ENCODE measurements around the gene ARGFX.
A peak's percentile ranks its signal among the peaks of the same experiment; 100 is the strongest.

DNA sequence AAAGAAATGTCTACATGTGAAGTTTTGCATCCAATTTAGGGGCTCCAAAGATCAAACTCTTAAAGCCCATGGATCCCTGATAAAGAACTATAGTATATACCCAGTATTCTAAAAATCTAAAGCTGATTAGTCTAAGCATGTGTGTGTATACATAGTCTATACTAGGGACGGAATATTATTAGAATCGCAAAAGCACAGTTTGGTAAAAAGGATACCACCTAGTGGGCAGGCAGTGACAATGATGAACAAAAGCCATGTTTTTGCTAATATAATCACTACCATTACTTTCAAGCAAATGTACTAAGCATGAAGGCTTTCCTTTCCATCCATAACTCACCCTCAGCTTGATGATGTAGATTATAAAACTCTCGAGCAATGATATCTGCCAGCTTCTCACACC, 38.4 kb upstream of the ARGFX start:
- TF ChIP-seq SREBF2 (IDR thresholded peaks at IDR 0.05; ENCODE audit: low read length) (no peak), EP300 (IDR thresholded peaks at IDR 0.05; ENCODE audit: borderline replicate concordance in 1 of 2, control insufficient read depth in 1 of 2, low read depth in 2 of 2, low read length in 2 of 2) (no peak), POLR2AphosphoS5 (IDR thresholded peaks at IDR 0.05; ENCODE audit: low read length) (no peak), ZBED1 (IDR thresholded peaks at IDR 0.05; ENCODE audit: borderline replicate concordance) (no peak), MYB (IDR thresholded peaks at IDR 0.05; ENCODE audit: borderline replicate concordance, low read depth, low read length) (no peak), SMARCA5 (IDR thresholded peaks at IDR 0.05) (no peak), CHD4 (IDR thresholded peaks at IDR 0.05) (no peak), RFX5 (IDR thresholded peaks at IDR 0.05; ENCODE audit: low read depth, low read length) (no peak), TCF7 (IDR thresholded peaks at IDR 0.05; ENCODE audit: borderline replicate concordance) (no peak), FOS (IDR thresholded peaks at IDR 0.05; ENCODE audit: borderline replicate concordance, extremely low read depth, insufficient read length) (no peak)
- TF ChIP-seq, protein P1, sequence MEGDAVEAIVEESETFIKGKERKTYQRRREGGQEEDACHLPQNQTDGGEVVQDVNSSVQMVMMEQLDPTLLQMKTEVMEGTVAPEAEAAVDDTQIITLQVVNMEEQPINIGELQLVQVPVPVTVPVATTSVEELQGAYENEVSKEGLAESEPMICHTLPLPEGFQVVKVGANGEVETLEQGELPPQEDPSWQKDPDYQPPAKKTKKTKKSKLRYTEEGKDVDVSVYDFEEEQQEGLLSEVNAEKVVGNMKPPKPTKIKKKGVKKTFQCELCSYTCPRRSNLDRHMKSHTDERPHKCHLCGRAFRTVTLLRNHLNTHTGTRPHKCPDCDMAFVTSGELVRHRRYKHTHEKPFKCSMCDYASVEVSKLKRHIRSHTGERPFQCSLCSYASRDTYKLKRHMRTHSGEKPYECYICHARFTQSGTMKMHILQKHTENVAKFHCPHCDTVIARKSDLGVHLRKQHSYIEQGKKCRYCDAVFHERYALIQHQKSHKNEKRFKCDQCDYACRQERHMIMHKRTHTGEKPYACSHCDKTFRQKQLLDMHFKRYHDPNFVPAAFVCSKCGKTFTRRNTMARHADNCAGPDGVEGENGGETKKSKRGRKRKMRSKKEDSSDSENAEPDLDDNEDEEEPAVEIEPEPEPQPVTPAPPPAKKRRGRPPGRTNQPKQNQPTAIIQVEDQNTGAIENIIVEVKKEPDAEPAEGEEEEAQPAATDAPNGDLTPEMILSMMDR (IDR thresholded peaks at IDR 0.05 in 2 of 3, conservative IDR thresholded peaks at IDR 0.05 in 1 of 3; ENCODE audit: control insufficient read depth in 2 of 3, extremely low read depth in 1 of 3, insufficient read depth in 1 of 3, low read depth in 3 of 3, low read length in 3 of 3) = peak; percentile 29 to 47 (median 37); a peak in 4 of 6 replicates

Data from GM12878 (cell line).